GM18867 (cell line): ENCODE data around the gene ZNF813.
"Not testable (repeated sequence)": the region's sequence is repeated elsewhere in the genome, so short reads cannot be mapped to it uniquely, and the experiment has no call there.

Experiments used
- ATAC-seq: cut with Tn5 transposase; IDR thresholded peaks from one replicate; pipeline ENCODE4 v1.9.1; 2021; ENCODE audit warnings: mild to moderate bottlenecking, moderate library complexity; ENCODE audit not compliant: unreplicated experiment

The ZNF813 gene

DNA sequence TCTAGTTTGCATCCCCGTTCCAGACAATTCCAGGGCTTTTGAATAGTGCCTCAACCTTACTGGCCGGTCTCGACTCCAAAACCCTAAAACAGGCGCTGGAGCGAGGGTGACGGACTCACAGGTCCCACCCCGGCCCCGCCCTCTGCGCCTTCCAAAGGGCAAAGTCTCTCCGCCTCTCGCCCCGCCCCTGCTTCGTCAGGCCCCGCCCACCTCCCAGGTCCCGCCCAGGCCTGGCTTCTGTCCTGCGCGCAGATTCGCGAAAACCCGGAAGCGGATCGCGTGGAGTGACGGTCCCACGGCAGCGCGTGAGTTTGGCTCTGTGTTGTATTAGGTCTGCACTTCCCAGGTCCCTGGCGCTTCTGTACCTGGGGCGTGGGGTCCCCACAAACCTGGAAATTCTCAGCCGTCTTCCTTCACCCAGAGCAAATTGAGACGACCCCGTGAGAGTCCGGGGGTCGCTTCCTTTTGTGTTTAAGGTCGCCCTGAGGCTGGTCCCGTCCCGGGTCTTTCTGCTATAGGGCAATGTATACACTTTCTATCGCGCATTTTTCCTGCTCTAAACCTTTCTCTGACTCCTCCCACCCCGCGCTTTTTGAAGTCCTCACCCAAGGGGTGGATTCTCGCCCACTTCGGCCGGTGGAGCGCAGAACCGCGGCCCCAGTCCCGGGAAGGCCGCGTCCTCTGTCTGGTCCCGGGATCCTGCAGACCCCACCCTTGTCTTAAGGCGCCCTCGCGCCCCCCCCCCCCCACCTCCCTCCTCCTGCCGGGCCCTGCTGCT is at the start of gene ZNF813:
ZNF813 (plus strand) TSS at position 249 of the 778 bp plus-strand sequence. CDS start 16,090 bp downstream, outside the sequence.
- peak; percentile 75 for ATAC-seq

DNA sequence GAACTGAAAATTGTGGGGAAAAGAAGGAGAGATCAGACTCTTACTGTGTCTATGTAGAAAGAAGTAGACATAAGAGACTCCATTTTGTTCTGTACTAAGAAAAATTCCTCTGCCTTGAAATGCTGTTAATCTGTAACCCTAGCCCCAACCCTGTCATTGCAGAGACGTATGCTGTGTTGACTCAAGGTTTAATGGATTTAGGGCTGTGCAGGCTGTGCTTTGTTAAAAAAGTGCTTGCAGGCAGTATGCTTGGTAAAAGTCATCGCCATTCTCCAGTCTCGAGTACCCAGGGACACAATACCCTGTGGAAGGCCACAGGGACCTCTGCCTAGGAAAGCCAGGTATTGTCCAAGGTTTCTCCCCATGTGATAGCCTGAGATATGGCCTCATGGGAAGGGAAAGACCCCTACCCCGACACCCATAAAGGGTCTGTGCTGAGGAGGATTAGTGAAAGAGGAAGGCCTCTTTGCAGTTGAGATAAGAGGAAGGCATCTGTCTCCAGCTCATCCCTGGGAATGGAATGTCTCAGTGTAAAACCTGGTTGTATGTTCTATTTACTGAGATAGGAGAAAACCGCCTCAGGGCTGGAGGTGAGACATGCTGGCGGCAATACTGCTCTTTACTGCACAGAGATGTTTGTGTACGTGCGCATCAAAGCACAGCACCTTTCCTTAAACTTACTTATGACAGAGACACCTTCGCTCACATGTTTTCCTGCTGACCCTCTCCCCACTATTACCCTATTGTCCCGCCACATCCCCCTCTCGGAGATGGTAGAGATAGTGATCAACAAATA is 46.8 kb upstream of the ZNF813 start:
- ATAC-seq: not testable (repeated sequence)

DNA sequence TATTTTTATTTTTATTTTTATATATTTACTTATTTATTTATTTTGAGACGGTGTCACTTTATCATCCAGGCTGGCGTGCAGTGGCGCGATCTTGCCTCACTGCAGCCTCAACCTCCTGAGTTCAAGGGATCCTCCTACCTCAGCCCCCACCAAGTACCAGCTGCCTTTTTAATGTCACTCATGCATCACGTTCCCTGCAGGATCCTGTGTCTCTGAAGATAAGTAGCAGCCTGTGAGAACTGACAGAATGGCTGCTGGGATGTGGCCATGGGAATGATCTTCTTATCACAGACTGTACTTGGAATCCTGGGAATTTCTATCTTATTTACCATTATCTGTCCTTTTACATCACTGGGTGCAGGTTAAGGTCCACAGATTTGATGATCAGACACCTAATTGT is 45.0 kb upstream of the ZNF813 start:
- no peak for ATAC-seq

DNA sequence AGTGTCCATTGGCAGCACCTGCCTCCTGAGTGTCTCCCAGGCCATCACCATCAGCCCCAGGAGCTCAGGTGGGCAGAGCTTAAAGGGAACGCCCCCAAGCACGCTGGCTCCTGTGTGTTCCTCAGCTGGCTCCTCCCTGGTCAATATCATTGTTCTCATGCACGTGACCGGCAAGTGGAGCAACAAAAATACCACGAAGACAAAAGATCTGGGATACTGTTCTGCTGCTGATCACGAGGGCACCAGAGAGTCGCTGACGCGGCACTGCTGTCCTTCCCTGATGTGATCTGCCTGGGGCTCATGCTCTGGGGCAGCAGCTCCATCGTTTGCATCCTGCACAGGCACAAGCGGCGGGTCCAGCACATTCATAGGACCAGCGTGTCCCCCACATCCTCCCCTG is 44.5 kb upstream of the ZNF813 start:
- ATAC-seq: not testable (repeated sequence)

DNA sequence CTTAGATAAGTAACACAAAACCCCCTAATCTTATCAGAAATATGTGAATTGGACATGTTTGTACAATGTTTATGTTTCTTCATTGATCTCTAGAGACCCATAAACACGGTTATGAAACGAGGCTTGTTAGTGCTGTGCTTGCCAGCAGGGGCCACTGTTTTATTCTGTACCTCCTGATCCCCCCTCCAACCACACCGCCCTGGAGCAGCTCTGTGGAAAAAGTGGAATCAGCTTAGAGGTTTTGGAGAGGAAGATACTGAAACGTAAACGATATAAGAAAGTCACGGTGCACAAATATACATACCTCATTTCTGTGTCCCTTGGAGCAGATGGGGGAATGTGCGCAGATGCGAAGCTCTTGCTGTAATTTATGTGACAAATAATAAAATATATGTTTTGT is 43.9 kb upstream of the ZNF813 start:
- not testable (repeated sequence) for ATAC-seq

DNA sequence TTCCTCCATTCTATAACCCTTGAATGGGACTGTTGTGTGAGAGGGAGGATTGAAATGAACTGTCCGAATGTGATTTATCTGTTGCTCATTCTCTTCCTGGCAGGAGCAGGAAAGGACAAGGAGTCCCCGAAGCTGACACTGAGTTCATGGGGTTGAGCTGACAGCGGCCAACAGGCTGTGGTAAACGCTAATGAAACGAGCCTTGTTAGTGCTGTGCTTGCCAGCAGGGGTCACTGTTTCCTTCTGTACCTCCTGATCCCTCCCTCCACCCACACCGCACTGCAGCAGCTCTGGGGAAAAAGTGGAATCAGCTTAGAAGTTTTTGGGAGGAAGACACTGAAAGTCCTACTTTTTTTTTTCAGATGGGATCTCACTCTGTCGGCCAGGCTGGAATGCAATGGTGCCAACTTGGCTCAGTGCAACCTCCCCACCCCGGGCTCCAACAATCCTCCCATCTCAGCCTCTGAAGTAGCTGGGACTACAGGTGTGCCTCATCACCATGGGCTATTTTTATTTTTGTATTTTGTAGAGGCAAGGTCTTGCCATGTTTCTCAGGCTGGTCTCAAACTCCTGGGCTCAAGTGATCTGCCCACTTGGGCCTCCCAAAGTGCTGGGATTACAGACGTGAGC is 42.5 kb upstream of the ZNF813 start:
- ATAC-seq: no peak

DNA sequence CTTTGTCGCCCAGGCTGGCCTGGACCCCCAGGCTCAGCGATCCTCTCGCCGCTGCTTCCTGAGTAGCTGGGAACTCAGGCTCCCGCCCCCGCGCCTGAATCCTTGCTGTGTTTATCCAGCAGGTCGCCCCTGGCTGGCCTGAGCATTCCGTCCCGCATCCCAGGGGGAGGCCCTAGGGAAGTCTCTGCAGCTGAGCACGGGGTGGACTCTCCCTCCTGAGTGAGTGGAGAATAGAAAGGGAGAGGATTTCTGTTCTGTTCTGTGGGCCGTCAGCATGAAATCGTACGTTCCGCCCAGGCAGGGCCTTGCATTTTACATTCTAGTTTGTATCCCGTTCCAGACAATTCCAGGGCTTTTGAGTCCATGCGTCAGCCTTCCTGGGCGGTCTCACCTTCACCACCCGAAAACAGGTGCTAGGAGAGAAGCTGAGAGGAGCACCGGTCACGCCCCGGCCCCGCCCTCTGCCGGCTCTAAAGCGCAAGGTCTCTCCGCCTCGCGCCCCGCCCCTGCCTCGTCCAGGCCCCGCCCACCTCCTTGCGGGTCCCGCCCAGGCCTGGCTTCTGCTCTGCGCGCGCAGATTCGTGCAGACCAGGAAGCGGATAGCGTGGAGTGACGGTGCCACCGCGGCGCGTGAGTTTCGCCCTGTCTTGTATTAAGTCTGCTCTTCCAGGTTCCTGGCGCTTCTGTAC is 36.0 kb upstream of the ZNF813 start, which contains the start of gene ZNF761:
ZNF761 (plus strand) TSS at position 586 of the 689 bp plus-strand sequence. CDS start 15,285 bp downstream, outside the sequence.
- peak; percentile 92 for ATAC-seq

DNA sequence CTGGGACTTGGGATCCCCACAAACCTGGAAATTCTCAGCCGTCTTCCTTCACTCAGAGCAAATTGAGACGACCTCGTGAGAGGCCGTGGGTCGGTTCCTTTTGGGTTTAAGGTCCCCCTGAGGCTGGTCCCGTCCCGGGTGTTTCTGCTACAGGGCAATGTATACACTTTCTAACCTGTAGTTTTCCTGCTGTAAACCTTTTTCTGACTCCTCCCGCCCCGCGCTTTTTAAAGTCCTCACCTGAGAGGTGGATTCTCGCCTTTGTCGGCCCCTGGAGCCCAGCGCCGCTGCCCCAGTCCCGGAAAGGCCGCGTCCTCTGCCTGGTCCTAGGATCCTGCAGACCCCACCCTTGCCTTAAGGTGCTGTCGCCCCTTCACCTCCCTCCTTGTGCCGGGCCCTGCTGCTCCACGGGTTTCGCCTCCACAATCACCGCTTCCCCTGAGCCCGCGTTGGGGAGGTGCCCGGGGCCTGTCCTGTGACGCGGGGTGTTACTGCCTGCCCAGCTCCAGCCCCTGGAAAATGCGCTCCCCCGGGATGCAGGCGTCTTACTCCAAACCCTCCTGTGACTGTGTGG is 35.4 kb upstream of the ZNF813 start:
- ATAC-seq: peak; percentile 37

DNA sequence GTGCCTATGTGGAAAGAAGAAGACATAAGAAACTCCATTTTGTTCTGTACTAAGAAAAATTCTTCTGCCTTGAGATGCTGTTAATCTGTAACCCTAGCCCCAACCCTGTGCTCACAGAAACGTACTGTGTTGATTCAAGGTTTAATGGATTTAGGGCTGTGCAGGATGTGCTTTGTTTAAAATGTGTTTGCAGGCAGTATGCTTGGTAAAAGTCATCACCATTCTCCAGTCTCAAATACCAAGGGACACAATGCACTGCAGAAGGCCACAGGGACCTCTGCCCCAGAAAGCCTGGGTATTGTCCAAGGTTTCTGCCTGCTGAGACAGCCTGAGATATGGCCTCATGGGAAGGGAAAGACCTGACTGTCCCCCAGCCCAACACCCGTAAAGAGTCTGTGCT is 23.7 kb upstream of the ZNF813 start:
- ATAC-seq: not testable (repeated sequence)

DNA sequence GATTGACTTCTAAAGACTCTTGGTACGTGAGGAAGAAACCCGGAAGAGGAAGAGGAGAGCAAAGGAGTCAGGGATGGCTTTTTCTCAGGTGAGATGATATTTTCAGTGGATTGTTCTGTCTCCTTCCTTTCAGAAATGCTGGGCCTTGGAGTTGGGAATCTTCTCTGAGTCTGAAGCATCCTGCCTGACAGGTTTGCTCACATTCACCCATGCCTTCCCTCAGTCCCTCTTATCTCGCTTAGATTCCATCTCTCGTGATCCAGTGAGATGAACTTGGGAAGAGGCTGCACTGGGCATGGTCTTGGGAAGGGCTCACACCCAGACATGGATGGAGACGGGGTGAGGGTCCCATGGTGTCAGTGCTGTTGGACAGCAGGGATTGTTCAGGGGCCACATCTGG is 20.3 kb upstream of the ZNF813 start:
- not testable (repeated sequence) for ATAC-seq

DNA sequence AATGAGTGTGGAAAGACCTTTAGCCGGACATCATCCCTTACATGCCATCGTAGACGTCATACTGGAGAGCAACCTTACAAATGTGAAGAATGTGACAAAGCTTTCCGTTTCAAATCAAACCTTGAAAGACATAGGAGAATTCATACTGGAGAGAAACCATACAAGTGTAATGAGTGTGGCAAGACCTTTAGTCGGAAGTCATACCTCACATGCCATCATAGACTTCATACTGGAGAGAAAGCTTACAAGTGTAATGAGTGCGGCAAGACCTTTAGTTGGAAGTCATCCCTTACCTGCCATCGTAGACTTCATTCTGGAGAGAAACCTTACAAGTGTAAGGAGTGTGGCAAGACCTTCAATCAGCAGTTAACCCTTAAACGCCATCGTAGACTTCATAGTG is 11.7 kb upstream of the ZNF813 start:
- ATAC-seq: no peak

DNA sequence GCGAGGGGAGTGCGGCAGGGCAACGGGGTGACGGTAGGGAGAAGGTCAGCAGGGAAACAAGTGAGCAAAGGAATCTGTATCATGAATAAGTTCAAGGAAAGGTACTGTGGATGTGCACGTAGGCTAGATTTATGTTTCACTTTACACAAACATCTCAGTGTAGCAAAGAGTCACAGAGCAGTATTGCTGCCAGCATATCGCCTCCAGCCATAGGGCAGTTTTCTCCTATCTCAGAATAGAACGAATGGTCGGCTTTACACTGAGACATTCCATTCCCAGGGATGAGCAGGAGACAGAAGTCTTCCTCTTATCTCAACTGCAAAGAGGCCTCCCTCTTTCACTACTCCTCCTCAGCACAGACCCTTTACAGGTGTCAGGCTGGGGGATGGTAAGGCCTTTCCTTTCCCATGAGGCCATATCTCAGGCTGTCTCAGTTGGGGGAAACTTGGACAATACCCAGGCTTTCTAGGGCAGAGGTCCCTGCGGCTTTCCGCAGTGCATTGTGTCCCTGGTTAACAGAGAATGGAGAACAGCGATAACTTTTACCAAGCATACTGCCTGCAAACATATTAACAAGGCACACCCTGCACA is 7.3 kb upstream of the ZNF813 start:
- not testable (repeated sequence) for ATAC-seq

DNA sequence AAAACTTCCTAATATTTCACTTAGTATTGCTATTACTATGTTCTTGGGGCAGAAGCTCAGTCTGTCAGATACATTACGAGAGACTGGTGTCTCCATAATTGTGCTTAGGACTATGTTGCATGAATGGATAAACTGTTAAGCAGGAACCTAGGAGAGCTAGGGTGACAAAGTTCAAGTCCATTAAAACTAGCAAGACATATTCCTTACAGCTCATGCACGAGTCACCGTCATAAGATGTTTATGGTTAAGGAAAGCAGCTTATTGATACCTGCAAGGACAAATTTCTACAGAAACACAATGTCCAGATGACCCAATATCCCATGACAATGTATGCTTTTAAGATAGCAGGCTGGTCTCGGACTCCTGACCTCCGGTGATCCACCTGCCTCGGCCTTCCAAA is 5.7 kb upstream of the ZNF813 start:
- ATAC-seq: no peak

DNA sequence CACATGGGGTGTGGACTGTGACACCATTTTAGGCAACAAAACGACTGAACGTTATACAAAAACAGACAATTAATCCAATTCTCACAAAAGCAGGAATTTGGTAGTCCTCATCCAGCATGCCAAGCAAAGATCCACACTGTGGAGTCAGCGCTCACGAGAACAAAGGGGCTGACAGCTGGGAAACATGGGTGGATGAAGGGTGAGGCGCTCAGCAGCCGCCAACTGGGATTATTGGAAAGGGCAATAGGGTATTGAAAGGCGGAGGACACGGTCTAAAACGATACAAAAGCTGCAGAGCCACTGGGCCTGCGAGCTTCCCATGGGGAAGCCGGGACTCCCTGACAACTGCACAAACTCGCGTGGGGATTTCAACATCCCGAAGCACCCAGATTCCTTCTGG is 4.7 kb upstream of the ZNF813 start:
- ATAC-seq: no peak

DNA sequence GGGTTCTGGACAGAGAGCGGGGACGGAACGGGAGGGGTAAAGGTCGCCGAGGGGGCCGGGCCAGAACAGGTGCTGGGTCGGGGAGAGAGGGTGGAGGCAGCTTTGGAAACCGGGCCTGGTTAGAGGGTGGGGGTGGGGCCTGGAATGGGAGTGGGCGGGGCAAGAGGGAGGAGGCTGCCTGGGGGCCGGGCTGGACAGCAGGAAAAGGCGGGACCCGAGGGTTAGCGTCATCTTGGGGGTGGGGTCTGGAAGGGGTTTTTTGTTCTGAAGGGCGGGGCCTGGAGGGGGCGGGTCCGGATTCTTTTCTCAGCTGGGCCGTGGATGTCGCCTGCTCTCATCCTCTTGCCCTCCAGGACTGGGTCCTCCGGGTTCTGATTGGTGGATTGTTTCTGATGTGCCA is 4.3 kb upstream of the ZNF813 start:
- no peak for ATAC-seq

DNA sequence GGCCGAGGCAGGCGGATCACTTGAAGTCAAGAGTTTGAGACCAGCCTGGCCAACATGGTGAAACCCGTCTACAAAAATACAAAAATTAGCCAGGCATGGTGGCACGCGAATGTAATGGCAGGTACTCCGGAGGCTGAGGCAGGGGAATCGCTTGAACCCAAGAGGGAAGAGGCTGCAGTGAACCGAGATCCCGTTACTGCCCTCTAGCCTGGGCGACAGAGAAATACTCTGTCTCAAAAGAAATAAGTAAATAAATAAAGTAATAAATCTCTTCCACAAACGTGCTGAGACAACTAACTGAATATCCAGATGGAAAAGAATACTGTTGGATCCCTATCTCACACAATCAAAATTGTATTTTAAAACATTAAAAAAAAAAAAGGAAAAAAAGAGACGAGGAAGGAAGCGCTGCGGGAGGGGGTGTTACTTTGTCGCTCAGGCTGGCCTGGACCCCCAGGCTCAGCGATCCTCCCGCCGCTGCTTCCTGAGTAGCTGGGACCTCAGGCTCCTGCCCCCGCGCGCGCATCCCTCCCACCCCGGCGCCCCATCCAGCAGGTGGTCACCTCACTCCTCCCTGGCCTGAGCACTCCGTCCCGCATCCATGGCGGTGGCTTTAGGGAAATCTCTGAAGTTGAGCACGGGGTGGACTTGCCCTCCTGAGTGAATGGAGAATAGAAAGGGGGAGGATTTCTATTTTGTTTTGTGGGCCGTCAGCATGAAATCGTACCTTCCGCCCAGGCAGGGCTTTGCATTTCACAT is 628 bp upstream of the ZNF813 start:
- ATAC-seq: peak; percentile 30

DNA sequence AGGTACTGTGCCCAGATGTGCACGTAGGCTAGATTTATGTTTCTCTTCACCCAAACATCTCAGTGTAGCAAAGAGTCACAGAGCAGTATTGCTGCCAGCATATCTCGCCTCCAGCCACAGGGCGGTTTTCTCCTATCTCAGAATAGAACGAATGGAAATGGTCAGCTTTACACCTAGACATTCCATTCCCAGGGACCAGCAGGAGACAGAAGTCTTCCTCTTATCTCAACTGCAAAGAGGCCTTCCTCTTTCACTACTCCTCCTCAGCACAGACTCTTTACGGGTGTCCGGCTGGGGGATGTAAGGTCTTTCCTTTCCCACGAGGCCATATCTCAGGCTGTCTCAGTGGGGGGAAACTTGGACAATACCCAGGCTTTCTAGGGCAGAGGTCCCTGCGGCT is 1.1 kb downstream of the ZNF813 start:
- not testable (repeated sequence) for ATAC-seq

DNA sequence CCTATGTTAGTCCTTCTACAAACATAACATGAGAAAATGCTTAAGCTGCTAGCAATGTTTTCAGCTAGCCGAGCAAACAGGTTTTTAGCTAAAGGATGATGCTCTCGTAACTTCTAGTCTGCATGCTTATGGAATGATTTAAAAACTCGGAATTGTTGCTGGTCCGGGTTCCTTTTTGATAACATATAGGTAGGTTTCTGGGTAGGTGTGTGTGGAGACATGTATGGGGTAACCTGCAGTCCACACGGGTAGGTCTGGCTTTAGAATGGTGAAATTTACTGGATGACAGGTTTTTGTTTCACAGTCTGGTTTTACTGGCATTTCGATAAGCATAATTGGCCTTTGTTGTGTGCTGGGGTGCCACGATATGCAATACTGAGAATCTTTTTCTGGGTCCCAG is 4.4 kb downstream of the ZNF813 start:
- no peak for ATAC-seq

DNA sequence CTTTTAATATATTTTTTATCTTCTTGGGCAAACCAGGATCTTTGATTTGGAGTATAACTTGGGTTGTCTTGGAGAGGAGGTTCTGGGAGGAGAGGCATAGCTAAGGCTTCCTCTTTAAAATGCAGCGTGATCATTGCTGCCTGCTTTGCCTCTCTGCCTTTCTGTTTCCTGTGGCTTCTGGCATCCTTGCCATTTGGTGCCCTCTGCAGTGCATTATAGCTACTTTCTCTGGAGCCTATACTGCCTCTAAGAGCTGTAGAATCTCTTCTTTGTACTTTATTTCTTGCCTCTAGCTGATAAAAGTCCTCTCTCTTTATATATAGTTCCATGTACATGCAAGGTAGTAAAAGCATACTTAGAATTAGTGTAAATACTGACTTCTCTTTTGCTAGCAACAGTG is 7.3 kb downstream of the ZNF813 start:
- not testable (repeated sequence) for ATAC-seq
